GM19455 (cell line): ENCODE measurements around the gene BCL2L1.

Experiments used
- ATAC-seq: cut with Tn5 transposase; IDR thresholded peaks from one replicate; pipeline ENCODE4 v1.9.1; 2021; ENCODE audit not compliant: unreplicated experiment

The BCL2L1 gene

DNA sequence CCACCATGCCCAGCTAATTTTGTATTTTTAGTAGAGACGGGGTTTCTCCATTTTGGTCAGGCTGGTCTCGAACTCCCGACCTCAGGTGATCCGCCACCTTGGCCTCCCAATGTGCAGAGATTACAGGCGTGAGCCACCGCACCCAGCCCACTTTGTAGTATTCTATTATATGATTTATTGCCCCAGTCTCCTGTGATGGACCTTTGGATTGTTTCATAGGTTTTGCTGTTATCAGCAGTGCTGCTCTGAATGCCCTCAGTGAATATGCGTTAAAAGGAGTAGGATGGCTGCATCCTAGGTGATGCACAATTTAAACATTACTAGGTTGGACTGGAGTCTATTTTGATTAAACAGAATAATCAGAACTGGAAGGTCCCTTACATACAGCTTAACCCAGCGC is 107.3 kb downstream of the BCL2L1 start:
- ATAC-seq = no peak
